Measurements from ENCODE around the gene GTSF1L. TPM values are rescaled to one million over a fixed set of nuclear protein-coding genes. Genes with fewer than 3 reads are reported as not detected.

GTSF1L gene
- total RNA-seq, 2 donors from 2014 or later: 7.2 TPM; not detected in 1

DNA sequence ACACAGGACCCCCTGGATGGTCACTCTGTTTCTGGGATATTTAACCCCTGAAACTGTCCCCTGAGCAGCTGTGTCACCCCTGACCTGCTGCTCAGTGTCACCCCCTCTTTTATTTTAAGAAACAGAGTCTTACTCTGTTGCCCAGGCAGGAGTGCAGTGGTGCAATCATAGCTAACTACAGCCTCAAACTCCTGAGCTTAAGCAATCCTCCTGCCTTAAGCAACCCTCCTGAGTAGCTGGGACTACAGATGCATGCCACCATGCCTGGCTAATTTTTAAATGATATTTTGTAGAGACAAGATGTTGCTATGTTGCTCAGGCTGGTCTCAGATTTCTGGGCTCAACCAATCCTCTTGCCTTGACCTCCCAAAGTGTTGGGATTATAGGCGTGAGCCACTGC, 21.5 kb upstream of the GTSF1L start:
- H3K9me3 ChIP-seq: no peaks in the 10 kb centered on the region
- H3K36me3 ChIP-seq: no peaks in the 10 kb centered on the region
- TF ChIP-seq POLR2AphosphoS5 (IDR thresholded peaks at IDR 0.05) (no peak), POLR2A (IDR thresholded peaks at IDR 0.05) (no peak)
- TF ChIP-seq, protein P1, sequence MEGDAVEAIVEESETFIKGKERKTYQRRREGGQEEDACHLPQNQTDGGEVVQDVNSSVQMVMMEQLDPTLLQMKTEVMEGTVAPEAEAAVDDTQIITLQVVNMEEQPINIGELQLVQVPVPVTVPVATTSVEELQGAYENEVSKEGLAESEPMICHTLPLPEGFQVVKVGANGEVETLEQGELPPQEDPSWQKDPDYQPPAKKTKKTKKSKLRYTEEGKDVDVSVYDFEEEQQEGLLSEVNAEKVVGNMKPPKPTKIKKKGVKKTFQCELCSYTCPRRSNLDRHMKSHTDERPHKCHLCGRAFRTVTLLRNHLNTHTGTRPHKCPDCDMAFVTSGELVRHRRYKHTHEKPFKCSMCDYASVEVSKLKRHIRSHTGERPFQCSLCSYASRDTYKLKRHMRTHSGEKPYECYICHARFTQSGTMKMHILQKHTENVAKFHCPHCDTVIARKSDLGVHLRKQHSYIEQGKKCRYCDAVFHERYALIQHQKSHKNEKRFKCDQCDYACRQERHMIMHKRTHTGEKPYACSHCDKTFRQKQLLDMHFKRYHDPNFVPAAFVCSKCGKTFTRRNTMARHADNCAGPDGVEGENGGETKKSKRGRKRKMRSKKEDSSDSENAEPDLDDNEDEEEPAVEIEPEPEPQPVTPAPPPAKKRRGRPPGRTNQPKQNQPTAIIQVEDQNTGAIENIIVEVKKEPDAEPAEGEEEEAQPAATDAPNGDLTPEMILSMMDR (IDR thresholded peaks at IDR 0.05): no peak
- H3K27me3 ChIP-seq (replicated peaks; ENCODE audit: insufficient read depth): peaks cover 6% of the 10 kb centered on the region
- H3K4me1 ChIP-seq (replicated peaks): no peaks in the 10 kb centered on the region
- H3K27ac ChIP-seq: no peak overlapping the region
- H3K4me3 ChIP-seq: no peak overlapping the region
- WGBS: 84% methylated on average over 1 of the region's 1 CpG
- intact Hi-C loops (cut with DNase I): no loop called here
- DNase-seq (ENCODE audit: low spot score): no peak

DNA sequence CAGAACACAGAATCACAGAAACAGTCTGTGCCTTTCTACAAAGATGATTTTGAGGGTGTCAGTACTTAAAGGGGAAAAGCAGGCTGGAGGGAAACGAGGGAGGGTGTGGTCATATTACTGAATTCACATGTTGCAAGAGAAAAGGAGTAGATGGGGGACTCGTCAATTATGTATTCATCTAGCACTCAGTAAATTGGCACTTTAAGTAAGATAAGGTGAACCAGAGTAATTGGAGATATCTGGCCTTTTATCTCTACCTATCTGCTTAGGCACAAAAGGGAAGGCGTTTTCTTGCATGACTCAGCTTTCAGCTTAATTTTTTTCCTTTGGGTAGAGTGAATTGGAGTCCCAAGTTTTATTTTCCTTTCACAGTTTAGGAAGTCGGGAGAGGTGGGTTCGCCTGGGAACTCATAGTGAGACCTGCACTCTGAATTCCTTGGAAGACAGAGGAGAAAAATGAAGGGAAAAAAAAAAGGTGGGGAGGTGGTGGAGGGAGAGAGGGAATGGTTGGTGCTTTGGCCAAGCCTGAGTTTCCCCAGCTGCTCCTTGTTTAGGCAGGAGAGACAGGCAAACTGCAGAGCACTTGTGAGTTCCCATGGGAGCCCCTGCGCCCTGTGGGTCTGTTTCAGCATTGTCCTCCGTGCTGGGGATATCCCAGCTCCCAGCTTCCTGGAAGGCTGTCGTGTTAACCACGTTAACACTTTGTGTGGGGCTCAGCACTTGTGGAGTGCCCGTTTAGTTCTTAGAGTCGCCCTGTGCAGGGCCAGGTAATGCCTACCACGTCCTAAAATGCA, 19.7 kb upstream of the GTSF1L start:
- Histone ChIP-seq H3K36me3 (no peaks in the 10 kb centered on the region), H3K4me3 (no peak overlapping the region), H3K9me3 (no peaks in the 10 kb centered on the region), H3K27ac (no peak overlapping the region), H3K27me3 (replicated peaks; ENCODE audit: insufficient read depth) (peaks cover 6% of the 10 kb centered on the region), H3K4me1 (replicated peaks) (no peaks in the 10 kb centered on the region)
- TF ChIP-seq POLR2A (IDR thresholded peaks at IDR 0.05): no peak
- TF ChIP-seq, protein P1 (IDR thresholded peaks at IDR 0.05): no peak
- no peak for TF ChIP-seq POLR2AphosphoS5 (IDR thresholded peaks at IDR 0.05)
- WGBS: 50% methylated on average over 11 of the region's 12 CpGs
- no peak for DNase-seq (ENCODE audit: low spot score)
- intact Hi-C loops (cut with DNase I): no loop called here

DNA sequence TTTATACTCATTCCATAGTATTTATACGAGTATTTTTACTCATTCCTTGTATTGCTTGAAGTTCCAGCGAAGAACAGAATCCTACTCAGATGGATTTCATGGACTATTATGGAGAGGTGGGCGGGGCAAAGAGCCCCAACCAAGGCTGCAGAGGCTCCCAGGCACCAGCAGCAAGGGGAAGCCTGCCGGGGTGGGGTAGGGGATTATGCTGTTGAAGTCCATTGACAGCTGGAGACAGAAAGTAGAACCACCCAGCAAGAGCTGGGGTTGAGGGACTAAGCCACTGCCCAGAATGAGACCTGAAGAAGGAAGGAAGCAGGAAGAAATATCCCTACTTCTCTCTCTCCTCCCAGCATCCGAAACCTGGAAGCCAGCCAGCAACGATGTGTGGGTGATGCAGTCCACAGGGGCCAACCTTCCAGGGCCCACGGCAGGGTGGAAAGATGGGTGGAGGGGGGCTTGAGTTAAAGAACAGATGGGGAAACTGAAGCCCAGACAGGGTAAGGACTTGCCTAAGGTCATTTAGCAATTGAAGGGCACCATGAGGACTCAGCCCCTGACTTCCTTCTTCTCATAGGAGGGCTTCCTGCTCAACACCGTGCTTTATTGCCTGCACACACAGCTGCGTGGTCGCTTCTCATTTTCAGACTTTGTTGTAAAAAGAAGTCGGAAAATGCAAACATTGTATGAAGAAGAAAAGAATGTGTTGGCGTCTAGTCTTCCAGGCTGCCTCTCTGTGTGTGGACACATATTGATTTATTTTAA, 18.3 kb upstream of the GTSF1L start:
- intact Hi-C loops (cut with DNase I): no loop called here
- Histone ChIP-seq H3K27me3 (replicated peaks; ENCODE audit: insufficient read depth) (peaks cover 6% of the 10 kb centered on the region), H3K9me3 (no peaks in the 10 kb centered on the region), H3K4me3 (no peak overlapping the region), H3K27ac (no peak overlapping the region), H3K4me1 (replicated peaks) (no peaks in the 10 kb centered on the region), H3K36me3 (no peaks in the 10 kb centered on the region)
- DNase-seq (ENCODE audit: low spot score): no peak
- TF ChIP-seq, protein P1 (IDR thresholded peaks at IDR 0.05): no peak
- no peak for TF ChIP-seq POLR2A (IDR thresholded peaks at IDR 0.05)
- no peak for TF ChIP-seq POLR2AphosphoS5 (IDR thresholded peaks at IDR 0.05)
- 34% methylated on average over 12 of the region's 12 CpGs for WGBS

DNA sequence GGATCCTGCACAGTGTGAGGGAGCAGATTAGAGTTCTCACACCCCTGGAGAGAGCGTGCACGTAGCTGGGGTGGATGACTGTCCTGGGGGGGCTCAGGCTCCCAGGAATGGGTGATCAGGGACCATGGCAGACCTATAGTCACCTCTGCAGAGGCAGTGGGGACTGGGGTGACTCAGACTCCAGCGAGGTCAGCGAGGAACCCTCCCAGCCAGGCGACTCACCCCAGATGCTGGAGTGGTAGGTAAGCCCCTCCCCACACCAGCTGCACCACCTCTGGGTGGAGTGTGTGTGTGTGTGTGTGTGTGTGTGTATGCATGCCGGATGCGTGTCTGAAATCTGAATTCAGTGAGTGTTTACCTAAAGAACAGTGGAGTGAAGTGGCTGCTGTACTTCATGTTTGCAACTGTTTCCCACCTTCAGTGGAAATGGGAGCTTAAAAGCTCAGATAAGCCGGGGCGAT, 17.4 kb upstream of the GTSF1L start:
- Histone ChIP-seq H3K27ac (no peak overlapping the region), H3K27me3 (replicated peaks; ENCODE audit: insufficient read depth) (peaks cover 6% of the 10 kb centered on the region), H3K4me3 (no peak overlapping the region), H3K4me1 (replicated peaks) (no peaks in the 10 kb centered on the region), H3K9me3 (no peaks in the 10 kb centered on the region), H3K36me3 (no peaks in the 10 kb centered on the region)
- 60% methylated on average over 8 of the region's 9 CpGs for WGBS
- TF ChIP-seq POLR2AphosphoS5 (IDR thresholded peaks at IDR 0.05) (no peak), POLR2A (IDR thresholded peaks at IDR 0.05) (no peak)
- TF ChIP-seq, protein P1 (IDR thresholded peaks at IDR 0.05): no peak
- intact Hi-C loops (cut with DNase I): no loop called here
- DNase-seq (ENCODE audit: low spot score): no peak

Measured in prostate gland (tissue), 2 donors.